ENCODE data around the gene SIGLEC10.
A peak's percentile ranks its signal among the peaks of the same experiment; 100 is the strongest.
"Not testable (repeated sequence)": the region's sequence is repeated elsewhere in the genome, so short reads cannot be mapped to it uniquely, and the experiment has no call there.

SIGLEC10 gene

DNA sequence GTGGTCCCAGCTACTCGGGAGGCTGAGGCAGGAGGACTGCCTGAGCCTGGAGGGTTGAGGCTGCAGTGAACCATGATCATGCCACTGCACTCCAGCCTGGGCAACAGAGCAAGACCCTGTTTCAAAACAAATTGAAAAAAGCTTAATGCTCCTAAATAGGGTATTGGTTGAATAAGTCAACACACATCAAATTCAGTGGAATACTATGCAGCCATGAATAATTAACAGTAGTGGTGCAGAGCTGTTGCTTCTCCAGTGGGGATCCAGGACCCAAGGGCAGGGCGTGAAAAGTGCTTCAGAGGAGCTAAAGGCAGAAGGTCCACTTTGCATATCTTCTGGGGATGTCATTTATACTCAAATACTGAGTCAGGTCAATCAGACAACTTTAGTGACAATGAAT, 22.6 kb upstream of the SIGLEC10 start:
- no peak for DNase-seq (ENCODE audit: low read depth in 2 of 2)

DNA sequence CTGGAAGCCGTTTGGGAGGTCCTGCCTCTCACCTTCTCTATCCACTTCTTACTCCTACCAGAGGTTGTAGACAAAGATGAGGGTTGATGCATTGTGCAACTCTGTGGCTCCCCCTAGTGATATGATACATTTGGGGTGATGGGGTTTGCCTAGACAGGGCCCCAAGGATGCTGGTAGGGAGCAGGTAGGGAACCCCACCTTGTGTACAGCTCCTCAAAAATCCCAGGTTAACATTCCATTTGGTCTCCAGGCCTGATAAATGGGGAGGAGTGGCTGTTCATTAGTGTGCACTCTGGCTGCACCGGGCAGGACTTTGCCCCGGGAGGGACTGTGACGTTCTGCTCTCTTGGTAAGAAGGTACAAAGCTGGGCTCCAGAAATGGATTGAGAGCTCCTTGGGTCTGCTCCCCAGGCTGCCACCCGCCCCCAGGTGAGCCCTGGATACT, 21.6 kb upstream of the SIGLEC10 start:
- no peak for DNase-seq (ENCODE audit: low read depth in 2 of 2)

DNA sequence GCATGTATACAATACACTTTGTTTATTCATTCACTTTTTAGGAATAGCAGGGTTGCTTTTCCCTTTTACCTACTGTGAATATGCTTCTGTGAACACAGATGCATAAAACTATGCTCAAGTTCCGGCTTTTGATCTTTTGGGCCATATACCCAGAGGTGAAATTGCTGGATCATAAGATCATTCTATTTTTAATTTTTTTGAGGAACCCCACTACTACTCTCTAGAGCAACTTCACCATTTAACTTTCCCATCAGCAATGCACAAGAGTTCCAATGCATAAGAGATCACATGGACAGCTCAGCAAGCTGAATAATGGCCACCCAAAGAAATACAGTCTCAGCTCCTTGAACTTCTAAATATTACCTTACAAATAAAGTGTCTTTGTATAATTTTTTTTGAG, 17.0 kb upstream of the SIGLEC10 start:
- no peak for DNase-seq (ENCODE audit: low read depth in 2 of 2)

- DNase-seq (ENCODE audit: low read depth in 2 of 2), result no peak
These were observed 15.6 kb upstream of the SIGLEC10 start for GRCh38 chr19:51433043-51433442.

- no peak for DNase-seq (ENCODE audit: low read depth in 2 of 2)
These were observed 13.7 kb upstream of the SIGLEC10 start for GRCh38 chr19:51431124-51431523.

DNA sequence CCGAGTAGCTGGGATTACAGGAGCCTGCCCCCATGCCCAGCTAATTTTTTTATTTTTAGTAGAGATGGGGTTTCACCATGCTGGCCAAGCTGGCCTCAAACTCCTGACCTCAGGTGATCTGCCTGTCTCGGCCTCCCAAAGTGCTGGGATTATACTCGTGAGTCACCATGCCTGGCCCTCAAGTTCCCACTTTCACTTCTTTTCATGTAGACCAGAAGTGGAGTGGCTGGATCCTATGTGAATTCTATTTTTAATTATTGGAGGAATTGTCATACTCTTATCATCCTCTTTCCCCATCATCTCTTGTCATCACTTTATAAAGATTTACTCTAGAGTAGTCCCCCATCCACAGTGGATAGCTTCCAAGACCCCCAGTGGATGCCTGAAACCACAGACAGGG, 12.8 kb upstream of the SIGLEC10 start:
- no peak for DNase-seq (ENCODE audit: low read depth in 2 of 2)

- no peak for DNase-seq (ENCODE audit: low read depth in 2 of 2)
These were observed 9.8 kb upstream of the SIGLEC10 start for GRCh38 chr19:51427201-51427600.

DNA sequence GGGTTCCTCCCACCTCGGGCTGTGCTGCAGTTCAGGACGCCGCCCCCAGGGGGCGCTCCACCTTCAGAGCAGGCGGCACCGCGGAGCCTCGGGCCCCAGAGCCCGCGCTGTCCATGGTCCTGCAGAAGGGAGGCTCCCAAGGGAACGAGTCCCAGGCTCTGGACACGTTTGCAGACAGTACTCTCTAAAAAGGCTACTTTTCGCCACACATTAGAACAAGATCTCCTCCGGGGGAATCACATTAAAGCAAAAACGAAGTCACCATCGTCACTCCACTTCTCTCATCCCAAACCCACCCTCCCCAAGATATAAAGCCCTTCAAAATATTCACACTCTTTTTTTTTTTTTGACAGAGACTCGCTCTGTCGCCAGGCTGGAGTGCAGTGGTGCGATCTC, 4.6 kb upstream of the SIGLEC10 start:
- peak; percentile 20 to 29 for DNase-seq (ENCODE audit: low read depth in 2 of 2)

GRCh38 chr19:51421229-51422052, 4.0 kb upstream of the SIGLEC10 start:
- no peak for DNase-seq (ENCODE audit: low read depth in 2 of 2)

- DNase-seq (ENCODE audit: low read depth in 2 of 2), result not testable (repeated sequence)
These were observed 3.1 kb upstream of the SIGLEC10 start for GRCh38 chr19:51420511-51420910.

DNA sequence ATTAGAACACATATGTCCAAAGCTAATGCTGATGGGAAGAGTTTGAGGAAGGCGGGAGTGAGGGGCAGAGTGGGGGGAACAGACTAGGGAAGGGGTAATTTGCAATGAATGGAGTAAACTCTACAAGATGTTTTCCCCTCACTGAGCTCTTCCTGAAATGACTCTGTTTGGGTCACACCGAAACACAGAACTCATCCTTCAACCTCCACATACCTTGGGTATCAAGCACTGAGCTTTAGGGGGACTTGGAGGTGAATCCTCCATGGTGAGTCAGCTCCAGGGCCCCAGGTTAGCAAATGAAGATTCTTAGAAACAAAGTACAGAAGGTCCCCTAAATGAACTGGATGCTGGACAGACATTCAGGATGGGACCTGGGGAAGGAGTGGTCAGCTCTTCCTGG, 1.3 kb upstream of the SIGLEC10 start:
- DNase-seq (ENCODE audit: low read depth in 2 of 2), result no peak

DNA sequence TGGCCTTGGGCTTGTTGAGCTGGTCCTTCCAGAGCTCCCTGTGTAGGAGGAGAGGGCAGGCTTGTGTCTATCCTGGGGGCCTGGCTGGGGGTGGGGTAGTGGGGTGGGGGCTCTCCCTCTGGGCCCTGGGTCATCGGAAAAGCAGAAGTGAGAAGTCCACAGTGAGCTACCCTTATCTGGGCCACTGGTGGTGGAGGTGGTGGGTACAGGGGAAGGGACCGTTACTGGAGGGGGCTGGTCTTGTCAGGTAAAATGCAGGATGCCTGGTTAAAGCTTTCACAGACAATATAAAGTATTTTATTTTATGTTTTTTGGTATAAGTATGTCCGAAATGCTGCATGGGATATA, 342 bp upstream of the SIGLEC10 start:
- no peak for DNase-seq (ENCODE audit: low read depth in 2 of 2)

DNA sequence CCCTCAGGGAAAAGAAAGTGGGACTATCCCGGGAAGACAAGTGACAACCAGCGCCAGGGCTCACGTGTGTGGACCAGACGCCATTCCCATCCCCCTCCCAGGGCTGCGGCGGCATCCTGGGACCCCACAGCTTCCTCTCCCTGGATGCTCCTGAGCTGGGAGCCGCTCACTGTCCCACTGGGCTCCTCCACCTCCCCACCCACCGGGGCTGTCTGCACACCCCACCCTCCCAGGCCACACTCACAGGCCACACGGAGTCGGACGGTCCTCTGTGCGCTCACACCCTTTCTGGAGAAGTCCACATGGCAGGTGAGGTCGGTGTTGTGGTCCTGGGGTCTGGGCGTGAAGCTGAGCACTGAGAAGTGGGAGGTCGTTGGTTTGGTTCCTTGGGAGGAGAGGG, 1.0 kb downstream of the SIGLEC10 start:
- DNase-seq (ENCODE audit: low read depth in 2 of 2), result not testable (repeated sequence)

DNA sequence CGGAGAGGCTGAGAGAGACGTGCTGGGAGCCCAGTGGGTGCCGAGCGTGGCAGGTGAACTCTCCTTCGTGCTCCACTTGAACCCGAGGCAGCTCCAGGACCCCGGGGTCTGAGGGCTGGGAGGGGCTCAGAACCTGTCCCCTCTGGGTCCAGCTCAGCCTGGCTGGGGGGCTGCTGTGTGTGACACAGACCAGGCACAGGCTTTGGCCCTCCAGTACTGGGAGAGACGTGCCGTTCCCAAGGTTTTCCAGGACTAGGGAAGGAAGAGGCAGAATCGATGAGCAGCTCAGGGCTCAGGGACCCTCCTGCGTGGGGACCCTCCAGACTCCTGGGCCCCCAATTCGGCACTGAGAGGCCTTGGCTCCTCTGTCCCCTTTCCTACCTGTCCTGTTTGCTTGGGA, 2.3 kb downstream of the SIGLEC10 start:
- DNase-seq (ENCODE audit: low read depth in 2 of 2), result no peak

DNA sequence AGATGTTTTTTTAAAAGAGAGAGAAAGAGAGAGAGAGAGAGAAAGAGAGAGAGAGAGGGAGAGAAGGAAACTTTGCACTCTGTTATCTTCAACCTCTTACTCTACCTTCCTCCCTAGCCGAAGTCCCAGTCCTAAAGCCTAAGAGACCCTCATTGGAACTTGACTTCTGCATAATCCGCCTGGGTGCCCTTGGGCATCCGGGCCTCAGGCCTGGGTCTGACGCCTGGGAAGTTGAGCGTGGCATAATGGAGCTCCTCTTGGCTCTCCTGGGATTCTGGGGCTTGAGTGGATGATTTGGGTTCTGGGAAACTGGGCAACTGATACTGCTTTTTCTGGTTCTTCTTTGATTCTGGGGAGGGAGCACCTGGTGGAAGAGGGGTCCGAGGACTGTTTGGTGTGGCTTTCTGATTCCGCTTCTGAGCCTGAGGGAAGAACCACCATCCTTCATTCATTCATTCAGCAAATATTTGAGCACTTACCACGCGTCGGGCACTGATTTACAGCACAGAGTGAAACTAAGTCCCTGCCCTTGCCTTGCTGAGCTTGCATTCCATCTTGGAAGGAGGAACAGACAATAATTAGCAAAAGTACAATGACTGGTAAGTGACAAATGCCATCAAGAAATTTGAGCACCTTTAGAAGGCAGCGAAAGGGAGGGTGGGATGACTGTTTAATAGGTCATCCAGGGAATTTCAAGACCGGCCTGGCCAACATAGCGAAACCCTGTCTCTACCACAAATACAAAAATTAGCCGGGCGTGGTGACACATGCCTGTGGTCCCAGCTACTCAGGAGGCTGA, 6.3 kb downstream of the SIGLEC10 start:
- DNase-seq (ENCODE audit: low read depth in 2 of 2), result no peak

DNA sequence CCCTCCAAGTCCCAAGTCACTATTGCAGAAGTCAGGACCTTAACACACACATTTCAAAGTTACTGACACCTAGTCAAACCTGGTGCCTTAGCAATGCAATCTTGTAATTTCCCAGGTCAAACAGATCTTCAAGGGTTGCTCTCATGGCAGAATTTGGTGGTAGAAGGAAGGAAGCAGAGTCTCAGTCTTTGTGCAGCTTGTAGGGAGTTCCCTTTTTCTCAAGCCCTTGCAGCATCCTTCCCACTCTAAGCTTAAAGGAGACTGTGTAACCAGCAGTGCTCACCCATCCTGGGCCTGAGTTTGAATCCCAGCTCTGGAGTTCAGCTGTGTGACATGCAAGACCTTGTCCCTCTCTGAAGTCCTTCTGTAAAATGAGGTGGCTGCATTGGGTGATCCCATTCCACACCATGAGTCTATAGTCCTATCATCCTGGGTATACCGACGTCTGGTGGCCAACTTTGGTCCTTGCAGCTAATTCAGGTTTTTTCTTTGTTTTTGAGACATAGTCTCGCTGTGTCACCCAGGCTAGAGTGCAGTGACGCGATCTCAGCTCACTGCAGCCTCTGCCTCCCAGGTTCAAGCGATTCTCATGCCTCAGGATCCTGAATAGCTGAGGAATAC, 9.8 kb downstream of the SIGLEC10 start:
- DNase-seq (ENCODE audit: low read depth in 2 of 2), result no peak

DNA sequence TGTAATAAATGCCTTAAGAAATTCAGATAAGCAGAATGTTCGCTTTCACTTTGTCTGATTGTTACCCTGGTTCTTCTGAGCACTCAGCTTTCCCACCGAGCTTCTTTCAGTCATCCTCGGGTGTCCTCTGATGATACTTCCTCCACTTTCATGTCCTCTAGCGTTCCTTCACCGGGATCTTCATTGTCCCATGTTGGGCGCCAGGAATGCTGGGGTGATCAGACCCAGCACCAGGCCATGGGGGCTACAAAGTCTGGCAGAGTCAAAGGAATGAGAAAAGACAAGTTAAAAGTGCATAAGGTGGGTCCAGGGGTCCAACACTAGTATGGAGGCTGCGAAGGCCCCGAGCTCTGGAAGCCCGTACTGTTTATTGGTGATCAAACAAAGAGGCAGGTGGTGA, 15.3 kb downstream of the SIGLEC10 start:
- no peak for DNase-seq (ENCODE audit: low read depth in 2 of 2)

DNA sequence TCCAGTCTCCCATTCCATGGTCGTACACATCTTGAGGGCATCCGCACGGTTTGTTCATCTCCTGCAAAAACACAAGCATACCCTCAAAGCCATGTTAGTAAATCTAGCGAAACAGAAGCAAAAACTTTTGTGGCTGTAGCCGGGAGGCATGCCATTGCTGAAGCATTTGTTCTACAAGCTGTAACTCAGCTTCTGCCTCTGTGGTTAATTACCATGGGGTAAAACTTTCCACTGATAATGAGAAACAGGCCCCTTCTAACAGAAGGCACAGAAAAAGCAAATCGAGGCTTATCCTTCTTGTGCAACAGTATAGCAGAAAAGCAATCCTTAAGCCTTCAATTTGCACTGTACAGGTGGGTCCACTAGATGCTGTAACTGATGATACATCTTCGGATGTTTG, 17.5 kb downstream of the SIGLEC10 start:
- DNase-seq (ENCODE audit: low read depth in 2 of 2), result not testable (repeated sequence)

GRCh38 chr19:51399231-51399630, 18.2 kb downstream of the SIGLEC10 start:
- no peak for DNase-seq (ENCODE audit: low read depth in 2 of 2)

DNA sequence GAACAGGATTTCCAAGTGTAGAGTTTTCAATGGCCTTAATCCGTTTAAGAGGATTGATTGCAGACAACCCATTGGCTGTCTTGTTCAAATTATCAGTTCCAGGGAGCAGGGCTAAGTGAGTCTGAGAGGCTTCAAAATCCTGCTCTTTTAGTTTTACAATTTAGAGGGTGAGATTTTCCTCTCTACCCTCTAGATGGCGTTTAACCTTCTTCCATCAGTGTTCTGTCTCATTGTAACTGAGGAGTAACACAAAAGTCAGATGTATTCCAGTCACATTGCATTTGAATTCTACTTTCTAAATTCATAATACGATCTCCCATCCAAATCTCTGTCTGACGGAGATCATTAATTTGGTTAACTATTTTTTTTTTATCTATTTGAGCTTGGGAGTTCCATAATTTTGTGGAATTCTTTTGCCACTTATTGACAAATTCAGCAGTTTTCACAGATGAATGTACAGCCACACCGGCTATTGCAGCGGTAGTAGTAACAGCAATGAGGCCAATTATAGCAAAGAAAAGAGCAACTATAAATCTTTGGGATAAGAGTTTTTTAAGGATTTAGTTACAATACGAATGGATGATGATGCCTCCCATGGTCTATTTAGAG, 19.2 kb downstream of the SIGLEC10 start:
- DNase-seq (ENCODE audit: low read depth in 2 of 2), result no peak

DNA sequence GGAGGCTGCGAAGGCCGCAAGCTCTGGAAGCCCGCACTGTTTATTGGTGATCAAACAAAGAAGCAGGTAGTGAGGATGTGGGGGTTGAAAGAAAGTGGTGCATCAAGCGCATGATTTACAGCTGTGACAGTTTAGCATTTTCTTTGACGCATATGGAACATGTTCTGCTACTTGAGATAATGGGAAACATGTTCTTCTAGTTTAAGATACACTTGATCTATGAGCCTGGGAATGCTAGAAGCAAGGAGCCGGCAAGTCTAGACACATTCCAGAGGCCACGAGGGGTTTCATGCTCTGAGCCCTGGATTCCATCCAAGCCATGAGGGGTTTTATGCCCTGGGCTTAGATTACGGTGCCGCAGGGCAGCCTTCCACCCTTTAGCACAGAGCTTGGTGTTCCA, 20.0 kb downstream of the SIGLEC10 start:
- DNase-seq (ENCODE audit: low read depth in 2 of 2), result peak; percentile 7 to 12

DNA sequence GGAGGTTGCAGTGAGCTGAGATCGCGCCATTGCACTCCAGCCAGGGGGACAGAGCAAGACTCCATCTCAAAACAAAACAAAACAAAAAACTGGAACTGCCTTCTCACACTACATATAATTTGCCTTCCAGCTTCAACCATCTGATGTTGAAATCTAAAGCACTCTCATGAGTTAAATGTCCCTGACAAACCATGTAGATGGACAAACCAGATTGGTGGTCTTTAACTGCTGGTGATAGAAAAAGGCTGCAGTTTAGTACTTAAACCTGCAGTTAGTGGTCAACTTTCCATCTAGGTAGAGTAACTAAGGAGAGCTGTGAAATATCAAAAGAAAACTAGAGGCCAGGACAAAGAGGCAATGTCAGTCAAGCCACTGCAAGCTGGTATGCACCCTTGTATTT, 21.3 kb downstream of the SIGLEC10 start:
- DNase-seq (ENCODE audit: low read depth in 2 of 2), result no peak
